Colonic mucosa (tissue), 4 donors: ENCODE data around the gene CDKL2. TPM values are rescaled to one million over a fixed set of nuclear protein-coding genes. Genes with fewer than 3 reads are reported as not detected.
"Not testable (repeated sequence)": the region's sequence is repeated elsewhere in the genome, so short reads cannot be mapped to it uniquely, and the experiment has no call there.

ENCODE experiments used
- DNase-seq: peaks from one replicate; pipeline ENCODE4 v3.0.0-alpha.2; 2020
- H3K27ac ChIP-seq: fragments of 200-600 bp; one replicate; pipeline ENCODE4 v1.8.0; 2021
- H3K27me3 ChIP-seq: fragments of 200-600 bp; one replicate; pipeline ENCODE4 v1.8.0; 2021
- H3K36me3 ChIP-seq: fragments of 200-600 bp; one replicate; pipeline ENCODE4 v1.8.0; 2021
- H3K4me1 ChIP-seq: fragments of 200-600 bp; one replicate; pipeline ENCODE4 v1.8.0; 2021; ENCODE audit warnings: mild to moderate bottlenecking
- H3K4me3 ChIP-seq: fragments of 200-600 bp; one replicate; pipeline ENCODE4 v1.8.0; 2021
- H3K9ac ChIP-seq, 2 donors: one replicate each; pipeline ENCODE4 v1.7.0; 2013; ENCODE audit warnings: control low read depth in 2 of 2, low read depth in 2 of 2, low read length in 2 of 2
- H3K9me3 ChIP-seq: fragments of 200-600 bp; one replicate; pipeline ENCODE4 v1.8.0; 2021
- intact Hi-C: fragments of 100-400 bp; cut with DNase I; formaldehyde crosslinking; loops from one replicate; pipeline ENCODE4 v1.14.1; 2022
- total RNA-seq, 2 donors: library from RNA; stranded (reverse); fragmentation: NEBNext Ultra II Directional in 1 of 2; extraction: Animal tissue kit (Norgen Biotek cat#: 25700) in 1 of 2; gene quantifications; one replicate each; pipeline ENCODE4 v1.2.1, GENCODE V29; 2021
- TF ChIP-seq, protein P1 (sequence below): fragments of 200-600 bp; IDR thresholded peaks from one replicate; pipeline ENCODE4 v1.8.0; 2022; ENCODE audit warnings: antibody characterized with exemption, mild to moderate bottlenecking
- donor health status: healthy.
- donor health status: DM: no; HTN: no; CAD: no.
- donor health status: DM: no; HTN: no; CAD: no.

The CDKL2 gene
- total RNA-seq, 2 donors from 2014 or later, result 1.1 to 2.0 TPM

GRCh38 chr4:75544870-75545269 lies 85.5 kb downstream of the CDKL2 start:
- Histone ChIP-seq H3K36me3 (no peaks in the 10 kb centered on the region), H3K9me3 (no peaks in the 10 kb centered on the region), H3K4me3 (no peak overlapping the region), H3K9ac (no peak overlapping the region), H3K4me1 (no peaks in the 10 kb centered on the region), H3K27me3 (no peaks in the 10 kb centered on the region), H3K27ac (no peak overlapping the region)
- TF ChIP-seq, protein P1, sequence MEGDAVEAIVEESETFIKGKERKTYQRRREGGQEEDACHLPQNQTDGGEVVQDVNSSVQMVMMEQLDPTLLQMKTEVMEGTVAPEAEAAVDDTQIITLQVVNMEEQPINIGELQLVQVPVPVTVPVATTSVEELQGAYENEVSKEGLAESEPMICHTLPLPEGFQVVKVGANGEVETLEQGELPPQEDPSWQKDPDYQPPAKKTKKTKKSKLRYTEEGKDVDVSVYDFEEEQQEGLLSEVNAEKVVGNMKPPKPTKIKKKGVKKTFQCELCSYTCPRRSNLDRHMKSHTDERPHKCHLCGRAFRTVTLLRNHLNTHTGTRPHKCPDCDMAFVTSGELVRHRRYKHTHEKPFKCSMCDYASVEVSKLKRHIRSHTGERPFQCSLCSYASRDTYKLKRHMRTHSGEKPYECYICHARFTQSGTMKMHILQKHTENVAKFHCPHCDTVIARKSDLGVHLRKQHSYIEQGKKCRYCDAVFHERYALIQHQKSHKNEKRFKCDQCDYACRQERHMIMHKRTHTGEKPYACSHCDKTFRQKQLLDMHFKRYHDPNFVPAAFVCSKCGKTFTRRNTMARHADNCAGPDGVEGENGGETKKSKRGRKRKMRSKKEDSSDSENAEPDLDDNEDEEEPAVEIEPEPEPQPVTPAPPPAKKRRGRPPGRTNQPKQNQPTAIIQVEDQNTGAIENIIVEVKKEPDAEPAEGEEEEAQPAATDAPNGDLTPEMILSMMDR, result no peak
- DNase-seq, result no peak
- intact Hi-C loops, result no loop called here

DNA sequence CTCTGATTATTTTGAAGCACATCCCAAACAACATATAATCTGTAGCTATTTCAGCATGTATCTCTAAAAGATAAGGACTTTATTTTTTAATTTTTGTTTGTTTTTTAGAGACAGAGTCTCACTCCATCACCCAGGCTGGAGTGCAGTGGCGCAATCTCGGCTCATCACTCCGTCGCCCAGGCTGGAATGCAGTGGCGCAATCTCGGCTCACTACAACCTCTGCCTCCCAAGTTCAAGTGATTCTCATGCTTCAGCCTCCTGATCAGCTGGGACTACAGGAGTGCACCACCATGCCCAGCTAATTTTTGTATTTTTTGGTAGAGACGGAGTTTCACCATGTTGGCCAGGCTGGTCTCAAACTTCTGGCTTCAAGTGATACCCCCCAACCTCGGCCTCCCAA lies 86.1 kb downstream of the CDKL2 start:
- H3K27me3 ChIP-seq, H3K4me1 ChIP-seq, H3K27ac ChIP-seq, H3K4me3 ChIP-seq, H3K9ac ChIP-seq, intact Hi-C loops, DNase-seq, H3K9me3 ChIP-seq, H3K36me3 ChIP-seq: not testable (repeated sequence)

DNA sequence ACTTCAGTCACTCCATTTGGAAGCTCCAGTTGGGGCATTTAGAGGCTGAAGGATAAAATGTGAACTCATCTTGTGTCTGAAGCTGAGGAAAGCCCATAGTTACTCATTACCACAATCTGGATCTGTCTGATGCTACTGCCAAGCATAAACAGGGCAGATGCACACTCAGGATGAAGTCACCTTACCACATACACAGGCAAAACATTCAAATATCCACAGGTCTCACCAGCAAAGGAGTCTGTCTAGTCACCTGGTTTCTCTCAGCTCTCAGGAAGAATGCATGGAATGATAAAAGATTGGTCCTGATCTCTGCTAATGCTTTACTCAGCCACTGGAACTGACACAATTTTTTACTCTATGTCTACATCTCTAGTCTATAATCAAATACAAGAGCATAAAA lies 87.5 kb downstream of the CDKL2 start:
- intact Hi-C loops, result no loop called here
- TF ChIP-seq, protein P1, result no peak
- no peaks in the 10 kb centered on the region for H3K36me3 ChIP-seq

GRCh38 chr4:75537308-75537707 lies 93.0 kb downstream of the CDKL2 start:
- H3K4me3 ChIP-seq, H3K36me3 ChIP-seq, DNase-seq, H3K27me3 ChIP-seq, H3K9me3 ChIP-seq, H3K4me1 ChIP-seq, H3K27ac ChIP-seq, intact Hi-C loops, H3K9ac ChIP-seq: not testable (repeated sequence)

More for the DNA sequence above, 87.5 kb downstream of the CDKL2 start:
- no peaks in the 10 kb centered on the region for H3K9me3 ChIP-seq
- no peak overlapping the region for H3K9ac ChIP-seq
- no peak overlapping the region for H3K27ac ChIP-seq
- no peak for DNase-seq
- no peak overlapping the region for H3K4me3 ChIP-seq
- H3K27me3 ChIP-seq, result no peaks in the 10 kb centered on the region
- no peaks in the 10 kb centered on the region for H3K4me1 ChIP-seq

GRCh38 chr4:75533926-75534325 lies 96.4 kb downstream of the CDKL2 start:
- H3K4me1 ChIP-seq, DNase-seq, H3K27ac ChIP-seq, H3K9me3 ChIP-seq, H3K4me3 ChIP-seq, H3K36me3 ChIP-seq, intact Hi-C loops, H3K9ac ChIP-seq, H3K27me3 ChIP-seq: not testable (repeated sequence)

DNA sequence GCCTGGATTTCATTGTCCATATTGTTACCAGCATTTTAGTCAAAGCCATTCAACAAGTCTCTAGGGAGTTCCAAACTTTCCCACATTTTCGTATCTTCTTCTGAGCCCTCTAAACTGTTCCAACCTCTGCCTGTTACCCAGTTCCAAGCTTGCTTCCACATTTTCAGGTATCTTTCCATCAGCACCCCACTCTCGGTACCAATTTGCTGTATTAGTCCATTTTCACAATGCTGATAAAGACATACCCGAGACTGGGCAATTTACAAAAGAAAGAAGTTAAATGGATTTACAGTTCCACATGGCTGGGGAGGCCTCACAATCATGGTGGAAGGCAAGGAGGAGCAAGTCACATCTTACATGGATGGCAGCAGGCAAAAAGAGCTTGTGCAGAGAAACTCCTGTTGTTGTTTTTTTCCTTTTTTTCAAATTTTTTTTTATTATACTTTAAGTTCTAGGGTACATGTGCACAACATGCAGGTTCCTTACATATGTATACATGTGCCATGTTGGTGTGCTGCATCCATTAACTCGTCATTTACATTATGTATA lies 96.9 kb downstream of the CDKL2 start:
- DNase-seq, H3K9me3 ChIP-seq, H3K36me3 ChIP-seq, H3K9ac ChIP-seq, H3K27me3 ChIP-seq, H3K4me3 ChIP-seq, H3K4me1 ChIP-seq, H3K27ac ChIP-seq, intact Hi-C loops: not testable (repeated sequence)

DNA sequence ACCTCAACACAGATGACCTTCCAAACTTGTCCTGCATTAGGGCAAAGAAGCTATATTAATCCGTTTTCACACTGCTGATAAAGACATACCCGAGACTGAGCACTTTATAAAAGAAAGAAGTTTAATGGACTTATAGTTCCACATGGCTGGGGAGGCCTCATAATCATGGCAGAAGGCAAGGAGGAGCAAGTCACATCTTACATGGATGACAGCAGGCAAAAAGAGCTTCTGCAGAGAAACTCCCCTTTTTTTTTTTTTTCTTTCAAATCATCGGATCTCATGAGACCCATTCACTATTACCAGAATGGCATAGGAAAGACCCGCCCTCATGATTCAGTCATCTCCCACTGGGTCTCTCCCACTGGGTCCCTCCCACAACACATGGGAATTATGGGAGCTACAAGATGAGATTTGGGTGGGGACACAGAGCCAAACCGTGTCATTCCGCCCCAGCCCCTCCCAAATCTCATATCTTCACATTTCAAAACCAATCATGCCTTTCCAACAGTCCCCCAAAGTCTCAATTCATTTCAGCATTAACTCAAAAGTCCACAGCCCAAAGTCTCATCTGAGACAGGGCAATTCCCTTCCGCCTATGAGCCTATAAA lies 98.7 kb downstream of the CDKL2 start:
- peaks cover 12% of the 10 kb centered on the region for H3K36me3 ChIP-seq
- intact Hi-C loops, H3K9me3 ChIP-seq, H3K27ac ChIP-seq, H3K4me3 ChIP-seq, DNase-seq, H3K27me3 ChIP-seq, H3K4me1 ChIP-seq, H3K9ac ChIP-seq: not testable (repeated sequence)

- Histone ChIP-seq H3K4me1 (no peaks in the 10 kb centered on the region), H3K27me3 (no peaks in the 10 kb centered on the region), H3K9me3 (no peaks in the 10 kb centered on the region), H3K9ac (no peak overlapping the region), H3K36me3 (peaks cover 12% of the 10 kb centered on the region), H3K4me3 (no peak overlapping the region), H3K27ac (no peak overlapping the region)
- TF ChIP-seq, protein P1, result no peak
- no peak for DNase-seq
- intact Hi-C loops, result no loop called here
Measured at GRCh38 chr4:75530556-75531322, 99.6 kb downstream of the CDKL2 start.
